ENCODE measurements around the gene DHRS2.
A peak's percentile ranks its signal among the peaks of the same experiment; 100 is the strongest.

DHRS2 gene

DNA sequence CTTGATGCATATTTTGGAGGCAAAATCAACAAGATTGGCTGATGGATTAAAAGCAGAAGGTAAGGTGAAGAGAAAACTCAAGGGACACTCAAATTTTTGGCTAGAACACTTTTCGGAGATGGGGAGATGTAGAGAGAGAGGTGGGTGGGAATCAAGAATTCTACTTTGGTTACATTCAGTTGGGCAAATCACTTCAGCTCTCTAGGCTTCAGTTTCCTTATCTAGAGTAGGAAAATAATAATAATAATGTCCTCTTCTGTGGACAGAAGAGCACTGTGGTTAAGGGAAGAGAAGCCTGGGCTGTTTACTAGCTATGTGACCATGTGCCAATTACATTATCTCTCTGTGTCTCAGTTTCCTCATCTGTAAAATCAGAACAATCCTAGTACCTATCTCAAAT, 23.4 kb upstream of the DHRS2 start:
- DNase-seq (ENCODE audit: low read depth) = no peak

DNA sequence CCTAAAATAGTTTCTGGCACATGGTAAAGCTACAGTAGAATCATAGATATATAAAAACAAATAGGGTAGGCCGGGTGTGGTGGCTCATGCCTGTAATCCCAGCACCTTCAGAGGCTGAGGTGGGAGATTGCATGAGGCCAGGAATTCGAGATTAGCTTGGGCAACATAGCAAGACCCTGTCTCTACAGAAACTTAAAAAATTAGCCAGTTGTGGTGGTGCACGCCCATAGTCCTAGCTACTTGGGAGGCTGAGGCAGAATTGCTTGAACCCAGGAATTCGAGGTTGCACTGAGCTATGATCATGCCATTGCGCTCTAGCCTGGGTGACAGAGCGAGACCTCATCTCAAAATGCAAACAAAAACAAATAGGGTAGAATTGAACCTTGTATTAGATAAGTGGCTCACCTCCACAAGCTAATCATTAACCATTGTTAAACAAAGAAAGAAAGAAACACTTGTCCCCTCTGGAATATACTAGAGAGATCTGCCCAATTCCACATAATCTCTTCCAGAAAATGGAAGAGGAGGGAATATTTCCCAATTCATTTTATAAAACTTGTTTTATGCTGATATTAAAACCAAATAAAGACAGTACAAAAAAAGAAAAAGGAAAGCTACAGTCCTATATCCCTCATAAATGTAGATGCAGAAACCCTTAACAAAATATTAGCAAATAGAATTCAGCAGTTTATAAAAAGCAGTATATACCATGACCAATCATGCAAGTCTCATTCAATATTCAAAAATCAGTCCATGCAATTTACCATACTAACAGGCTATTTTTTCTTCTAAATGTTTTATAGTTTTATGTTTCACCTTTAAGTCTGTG, 22.7 kb upstream of the DHRS2 start:
- no peak for DNase-seq (ENCODE audit: low read depth)

DNA sequence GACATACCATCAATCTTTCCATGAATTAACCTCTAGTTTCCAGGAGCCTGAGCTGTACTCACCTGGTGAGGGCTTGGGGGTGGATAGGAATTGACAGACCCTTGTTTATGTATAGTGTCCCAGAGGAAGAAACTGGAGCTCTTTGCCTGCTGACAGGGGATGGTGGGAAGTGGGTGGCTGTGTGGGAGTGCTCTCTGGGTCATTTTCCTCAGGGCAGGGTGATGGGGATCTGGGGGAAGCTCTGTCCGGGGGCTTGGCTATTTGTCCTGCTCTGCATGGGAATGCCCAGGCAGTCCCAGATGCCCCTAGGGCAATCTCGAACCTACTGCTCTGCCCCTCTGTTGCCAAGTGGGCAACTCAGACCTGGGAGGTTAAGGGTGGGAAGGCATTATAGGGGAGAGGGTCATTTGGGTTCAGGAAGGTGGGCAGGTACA, 21.8 kb upstream of the DHRS2 start:
- DNase-seq (ENCODE audit: low read depth) = no peak

DNA sequence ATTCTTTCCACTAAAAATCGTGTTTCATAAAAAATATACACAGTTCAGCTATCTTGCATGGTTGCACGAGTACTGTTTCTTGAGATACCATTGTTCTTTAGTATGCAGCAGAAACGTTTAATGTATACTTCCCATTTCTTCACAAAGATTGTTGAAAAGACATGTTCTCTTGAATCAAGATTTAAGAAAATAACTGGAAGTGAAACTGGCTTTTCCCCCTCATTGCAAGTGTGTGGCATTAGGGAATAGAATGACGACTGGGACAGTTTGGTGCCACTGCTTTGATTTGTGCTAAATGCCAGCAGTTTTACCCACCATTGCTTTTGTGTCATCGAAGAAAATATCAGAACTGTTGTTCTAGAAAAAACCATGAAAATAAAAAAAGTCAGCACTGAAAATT, 20.3 kb upstream of the DHRS2 start:
- no peak for DNase-seq (ENCODE audit: low read depth)

DNA sequence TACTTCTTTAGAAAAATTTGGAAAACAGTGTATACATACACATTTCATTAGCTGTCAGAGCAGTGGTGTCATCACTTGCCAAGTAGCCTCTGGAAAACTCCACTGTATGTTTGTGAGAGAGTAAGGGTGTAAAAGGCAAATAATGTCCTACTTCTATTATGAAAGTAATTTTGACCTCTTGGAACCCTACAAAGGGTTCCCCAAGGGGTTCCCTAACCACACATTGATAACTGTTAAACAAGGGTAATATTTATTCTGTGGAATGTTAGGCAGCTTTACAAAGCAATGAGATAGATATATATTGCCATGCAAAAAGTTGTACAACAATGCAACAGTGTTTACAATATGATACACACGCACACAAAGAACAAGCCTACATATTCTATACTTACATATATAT, 18.6 kb upstream of the DHRS2 start:
- DNase-seq (ENCODE audit: low read depth) = no peak

DNA sequence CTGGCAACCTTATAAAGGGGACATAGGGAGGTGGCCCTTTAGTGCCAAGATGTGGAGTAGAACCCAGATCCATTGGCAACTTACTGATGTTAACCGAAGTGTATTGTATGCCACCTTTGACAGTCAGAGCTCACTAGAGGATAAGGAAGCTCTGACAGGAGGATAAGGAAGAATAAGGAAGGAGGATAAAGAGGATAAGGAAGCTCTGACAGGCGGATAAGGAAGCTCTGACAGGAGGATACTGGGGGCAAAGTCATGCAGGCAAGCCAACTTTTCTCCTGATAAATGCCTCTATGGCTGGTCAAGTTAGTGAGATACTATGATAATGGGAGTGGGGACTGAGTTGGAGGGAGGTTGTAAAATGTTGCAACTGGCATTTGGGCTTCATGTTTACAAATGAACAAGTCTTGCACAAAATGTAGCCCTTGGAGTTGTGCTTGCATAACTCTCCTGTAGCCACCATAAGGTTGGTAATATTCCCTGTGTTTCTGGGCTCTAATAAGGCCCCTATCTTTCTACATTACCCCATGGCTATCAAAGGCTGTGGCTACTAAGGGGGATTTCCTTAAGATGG, 17.7 kb upstream of the DHRS2 start:
- no peak for DNase-seq (ENCODE audit: low read depth)

DNA sequence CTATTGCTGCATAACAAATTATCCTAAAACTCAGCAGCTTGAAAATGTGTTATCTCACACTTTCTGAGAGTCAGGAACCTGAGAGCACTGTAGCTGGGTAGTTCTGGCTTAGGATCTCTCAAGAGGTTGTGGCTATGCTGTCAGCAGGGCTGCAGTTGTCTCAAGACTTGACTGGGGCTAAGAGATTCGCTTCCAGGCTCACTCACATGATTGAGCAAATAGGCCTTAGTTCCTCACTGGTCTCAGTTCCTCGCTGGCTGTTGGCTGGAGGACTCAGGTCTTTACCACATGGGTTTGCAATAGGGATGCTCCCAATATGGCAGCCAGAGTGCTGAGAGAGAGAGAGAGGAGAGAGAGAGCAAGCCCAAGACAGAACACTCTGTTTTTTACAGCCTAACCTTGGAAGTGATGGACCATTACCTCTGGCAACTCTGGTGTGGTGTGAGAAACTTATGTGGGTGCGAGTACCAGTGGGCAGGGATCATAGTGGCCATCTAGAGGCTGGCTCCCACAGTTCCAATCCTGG, 15.9 kb upstream of the DHRS2 start:
- DNase-seq (ENCODE audit: low read depth) = no peak

DNA sequence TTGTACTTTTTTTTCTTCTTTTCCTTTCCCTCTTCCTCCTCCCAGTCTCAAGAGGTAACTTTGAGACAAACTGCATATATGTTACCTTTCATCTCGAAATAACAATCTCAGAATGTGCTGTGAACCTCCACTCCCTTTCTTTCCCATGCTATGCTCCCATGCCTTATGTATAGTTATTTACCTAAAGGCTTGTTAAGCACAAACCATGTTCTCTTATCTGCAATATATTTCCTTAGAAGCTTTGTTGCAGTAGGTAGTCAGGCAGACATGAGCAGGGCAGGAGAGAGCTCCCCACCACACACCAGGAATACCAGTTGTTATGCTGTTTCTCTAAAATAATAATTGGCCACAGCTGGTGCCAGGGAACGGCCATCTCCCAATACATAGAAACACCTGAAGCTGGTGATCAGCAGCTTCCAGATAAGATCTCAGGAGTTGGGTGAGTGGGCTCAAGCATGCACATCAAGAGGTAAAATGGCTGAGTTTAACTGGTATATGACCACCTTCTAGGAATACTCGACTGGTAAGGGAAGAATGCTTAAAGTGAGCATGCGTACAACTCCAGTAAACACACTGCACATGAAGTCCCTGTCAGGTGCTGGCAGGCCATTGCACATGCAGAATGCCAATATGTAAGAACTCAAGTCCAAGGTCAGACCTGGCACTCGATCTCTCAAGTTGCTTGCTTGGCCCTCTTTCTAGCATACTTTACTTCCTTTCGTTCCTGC, 14.8 kb upstream of the DHRS2 start:
- DNase-seq (ENCODE audit: low read depth) = no peak

DNA sequence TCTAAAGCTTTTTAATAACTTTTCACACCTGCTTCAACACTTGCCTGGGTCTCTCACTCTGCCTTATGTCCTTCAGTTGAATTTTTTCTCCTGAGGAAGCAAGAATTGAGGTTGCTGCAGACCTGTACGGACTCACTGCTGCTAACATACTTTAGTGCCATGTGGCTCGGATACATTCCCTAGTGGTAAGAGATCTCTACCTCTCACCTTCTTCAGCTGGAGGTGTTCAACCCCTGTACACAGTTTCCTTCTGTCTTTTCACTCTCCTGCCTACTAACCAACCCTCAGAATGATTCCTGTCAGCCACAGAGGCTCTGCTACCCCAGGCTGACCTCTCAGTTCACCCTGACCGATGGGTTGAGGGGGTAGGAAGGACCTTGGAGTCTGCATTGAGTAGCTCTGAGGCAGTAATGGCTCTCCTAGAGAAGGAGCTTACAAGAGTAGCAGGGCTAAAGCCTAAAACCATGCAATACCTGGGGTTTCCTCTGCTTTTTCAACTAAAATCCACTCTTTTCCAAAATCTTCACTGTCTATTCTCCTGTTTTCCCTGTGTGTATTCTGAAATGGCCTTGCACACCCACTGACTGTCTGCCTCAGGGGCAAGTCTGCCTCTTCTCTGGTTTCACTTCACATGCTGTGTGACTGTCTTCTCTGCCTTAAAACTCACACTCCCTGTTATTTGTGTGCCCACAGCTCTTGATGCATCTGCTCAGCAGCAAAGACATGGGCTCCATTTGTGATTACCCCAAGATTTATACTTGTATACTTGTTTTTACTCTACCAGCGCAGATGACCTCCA, 14.0 kb upstream of the DHRS2 start:
- no peak for DNase-seq (ENCODE audit: low read depth)

DNA sequence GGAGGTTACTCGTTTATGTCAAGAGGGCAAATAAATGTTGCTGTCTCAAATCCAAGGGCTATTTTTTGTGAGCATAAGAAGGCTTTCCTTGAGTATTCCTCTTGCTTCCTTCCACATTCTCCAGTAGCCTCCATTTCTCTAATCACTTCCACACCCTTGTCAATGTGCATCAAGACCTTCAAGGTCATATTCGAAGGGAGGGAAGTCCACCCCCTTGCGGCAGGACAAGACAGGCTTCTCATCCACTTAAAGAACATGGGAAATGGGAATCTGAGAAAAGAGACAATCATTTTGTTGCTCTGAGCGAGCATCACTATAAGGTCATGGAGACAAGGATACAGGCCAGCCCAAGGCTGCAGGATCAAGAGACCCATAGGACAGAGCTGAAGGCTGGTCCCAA, 13.2 kb upstream of the DHRS2 start:
- DNase-seq (ENCODE audit: low read depth) = no peak

DNA sequence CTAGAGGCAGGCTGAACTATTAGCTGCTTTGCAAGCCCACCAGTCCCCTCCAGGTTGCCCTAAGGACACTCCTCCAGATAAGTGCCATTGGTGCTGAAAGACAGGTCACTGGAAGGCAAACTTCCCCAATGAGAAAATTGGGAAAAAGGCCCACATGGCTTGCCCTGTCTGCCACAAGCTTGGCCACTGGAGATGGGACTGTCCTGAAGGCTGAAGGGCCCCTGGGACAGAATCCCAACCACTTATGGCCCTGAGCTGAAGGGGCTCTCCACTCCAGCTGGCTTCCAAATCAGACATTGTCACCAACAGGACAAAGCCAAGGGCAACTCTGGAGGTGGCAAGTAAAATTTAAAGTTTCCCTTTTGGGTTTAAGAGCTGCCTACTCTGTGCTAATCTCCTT, 12.2 kb upstream of the DHRS2 start:
- DNase-seq (ENCODE audit: low read depth) = no peak

DNA sequence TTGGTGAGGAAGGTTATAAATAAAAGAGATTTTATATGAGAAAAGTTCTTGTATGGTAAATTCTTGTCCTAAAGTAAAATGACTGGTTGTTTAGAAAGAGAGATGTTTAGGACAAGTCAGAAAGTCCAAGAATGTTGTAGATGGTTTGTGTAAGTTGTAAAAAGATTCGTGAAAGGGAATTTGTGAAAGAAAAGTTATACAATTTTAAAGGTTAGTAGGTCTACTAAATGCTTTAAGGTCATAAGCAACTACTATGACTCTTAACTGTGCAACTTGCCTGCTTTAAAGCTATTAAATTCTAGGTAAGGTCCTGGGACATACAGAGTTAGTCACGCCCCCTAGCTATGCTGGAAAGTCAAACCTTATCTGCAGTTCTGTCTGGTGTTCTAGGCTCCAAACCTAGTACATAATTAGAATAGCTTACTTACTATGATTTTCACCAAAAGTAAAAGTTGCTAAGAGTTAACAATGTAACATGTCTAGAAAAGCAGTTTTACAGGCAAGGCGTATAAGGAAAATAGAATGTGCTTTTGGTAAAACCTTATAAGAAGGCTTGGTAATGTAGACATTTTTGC, 11.2 kb upstream of the DHRS2 start:
- no peak for DNase-seq (ENCODE audit: low read depth)

DNA sequence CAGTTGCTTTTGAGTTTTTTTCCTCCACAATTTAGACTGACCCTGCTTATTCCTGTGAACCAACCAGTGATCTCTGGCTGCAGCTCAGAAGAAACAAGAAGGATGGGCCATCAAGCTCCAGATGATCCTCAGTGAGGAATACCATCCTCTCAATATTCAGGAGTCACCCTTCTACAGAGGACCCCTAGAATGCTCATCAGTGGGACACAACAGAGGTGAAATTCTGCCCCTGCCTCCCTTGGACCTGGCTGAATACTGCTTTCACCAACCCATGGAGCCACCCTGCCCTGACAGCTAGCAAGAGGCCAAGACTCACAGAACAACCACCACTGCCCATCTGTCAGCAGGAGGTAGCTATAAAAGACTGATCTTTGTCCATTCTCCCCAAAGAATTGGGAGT, 9.2 kb upstream of the DHRS2 start:
- DNase-seq (ENCODE audit: low read depth) = no peak

DNA sequence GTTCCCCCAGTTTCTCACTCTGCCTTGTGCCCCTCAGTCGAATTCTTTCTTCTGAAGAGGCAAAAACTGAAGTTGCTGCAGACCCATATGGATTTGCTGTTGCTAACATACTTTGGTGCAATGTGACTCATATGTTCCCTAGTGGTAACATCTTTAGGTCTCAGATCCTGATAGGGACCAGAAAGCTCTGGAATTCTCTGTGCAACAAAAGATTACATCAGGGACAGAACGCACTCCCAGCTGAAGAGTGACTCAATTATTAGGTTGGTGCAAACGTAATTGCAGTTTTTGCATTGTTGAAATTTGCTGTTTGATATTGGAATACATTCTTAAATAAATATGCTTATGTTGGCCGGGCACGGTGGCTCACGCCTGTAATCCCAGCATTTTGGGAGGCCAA, 8.2 kb upstream of the DHRS2 start:
- DNase-seq (ENCODE audit: low read depth) = no peak

DNA sequence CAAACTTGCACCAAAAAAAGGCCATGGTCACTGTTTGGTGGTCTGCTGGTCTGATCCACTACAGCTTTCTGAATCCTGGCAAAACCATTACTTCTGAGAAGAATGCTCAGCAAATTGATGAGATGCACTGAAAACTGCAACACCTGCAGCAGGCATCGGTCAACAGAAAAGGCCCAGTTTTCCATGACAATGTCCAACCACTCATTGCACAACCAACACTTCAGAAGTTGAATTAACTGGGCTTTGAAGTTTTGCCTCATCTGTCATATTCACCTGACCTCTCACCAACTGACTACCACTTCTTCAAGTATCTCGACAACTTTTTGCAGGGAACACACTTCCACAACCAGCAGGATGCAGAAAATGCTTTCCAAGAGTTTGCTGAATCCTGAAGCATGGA, 7.0 kb upstream of the DHRS2 start:
- DNase-seq (ENCODE audit: low read depth) = no peak

DNA sequence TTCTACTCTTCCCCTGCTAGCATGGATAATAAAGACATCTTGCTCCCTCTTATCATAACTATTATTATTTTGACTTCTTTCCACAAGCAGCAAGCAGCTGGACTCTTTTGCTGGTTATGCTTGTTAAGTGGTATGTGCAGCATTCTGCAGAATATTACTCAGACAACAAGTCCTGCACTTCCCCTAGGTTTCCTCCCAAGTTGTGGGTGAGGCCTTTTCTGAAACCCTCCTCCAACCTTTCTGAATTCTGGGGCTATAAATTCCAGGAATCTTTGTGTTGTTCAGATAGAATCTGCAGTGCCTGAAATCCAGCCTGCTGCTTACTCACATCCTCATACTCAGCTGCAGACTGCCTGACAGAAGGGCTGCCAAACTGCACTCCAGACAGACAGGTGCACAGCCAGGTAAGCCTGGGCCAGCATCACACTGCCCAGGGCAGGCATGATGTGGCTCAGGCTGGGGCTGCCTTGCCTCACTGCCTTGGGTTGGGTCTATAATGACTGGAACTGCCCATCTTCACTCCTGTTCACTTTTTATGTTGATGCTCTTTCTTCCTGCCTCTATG, 6.2 kb upstream of the DHRS2 start:
- no peak for DNase-seq (ENCODE audit: low read depth)

DNA sequence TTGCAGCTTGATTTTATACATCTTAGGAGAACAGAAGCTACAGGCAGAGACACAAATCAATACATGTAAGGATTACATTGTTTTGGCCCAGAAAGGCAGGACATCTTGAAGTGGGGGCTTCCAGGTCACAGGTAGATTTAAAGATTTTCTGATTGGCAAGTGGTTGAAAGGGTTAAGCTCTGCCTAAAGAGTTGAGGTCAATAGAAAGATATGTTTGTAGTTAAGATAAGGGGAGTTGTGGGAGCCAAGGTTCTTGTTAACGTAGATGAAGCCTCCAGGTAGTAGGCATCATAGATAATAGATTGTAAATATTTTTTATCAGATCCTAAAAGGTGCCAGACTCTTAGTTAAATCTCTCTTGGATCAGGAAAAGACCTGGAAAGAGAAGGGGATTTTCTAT, 5.5 kb upstream of the DHRS2 start:
- DNase-seq (ENCODE audit: low read depth) = no peak

DNA sequence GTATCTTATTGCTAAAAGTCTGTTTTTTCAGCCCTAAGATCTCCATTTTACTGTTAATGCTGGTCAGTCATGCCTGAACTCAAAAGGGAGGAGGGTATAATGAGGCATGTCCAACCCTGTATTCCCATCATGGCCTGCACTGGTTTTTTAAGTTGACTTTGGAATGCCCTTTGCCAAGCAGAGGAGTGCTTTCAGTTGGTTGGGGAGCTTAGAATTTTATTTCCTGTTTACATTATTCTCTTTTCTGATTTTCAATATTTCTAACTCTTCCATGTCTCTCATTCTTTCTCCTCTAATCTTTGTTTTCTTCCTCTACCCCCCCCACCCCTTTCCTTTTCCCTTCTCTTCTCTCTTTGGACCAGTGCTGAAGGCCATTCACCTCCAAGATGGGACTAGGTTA, 4.9 kb upstream of the DHRS2 start:
- no peak for DNase-seq (ENCODE audit: low read depth)

DNA sequence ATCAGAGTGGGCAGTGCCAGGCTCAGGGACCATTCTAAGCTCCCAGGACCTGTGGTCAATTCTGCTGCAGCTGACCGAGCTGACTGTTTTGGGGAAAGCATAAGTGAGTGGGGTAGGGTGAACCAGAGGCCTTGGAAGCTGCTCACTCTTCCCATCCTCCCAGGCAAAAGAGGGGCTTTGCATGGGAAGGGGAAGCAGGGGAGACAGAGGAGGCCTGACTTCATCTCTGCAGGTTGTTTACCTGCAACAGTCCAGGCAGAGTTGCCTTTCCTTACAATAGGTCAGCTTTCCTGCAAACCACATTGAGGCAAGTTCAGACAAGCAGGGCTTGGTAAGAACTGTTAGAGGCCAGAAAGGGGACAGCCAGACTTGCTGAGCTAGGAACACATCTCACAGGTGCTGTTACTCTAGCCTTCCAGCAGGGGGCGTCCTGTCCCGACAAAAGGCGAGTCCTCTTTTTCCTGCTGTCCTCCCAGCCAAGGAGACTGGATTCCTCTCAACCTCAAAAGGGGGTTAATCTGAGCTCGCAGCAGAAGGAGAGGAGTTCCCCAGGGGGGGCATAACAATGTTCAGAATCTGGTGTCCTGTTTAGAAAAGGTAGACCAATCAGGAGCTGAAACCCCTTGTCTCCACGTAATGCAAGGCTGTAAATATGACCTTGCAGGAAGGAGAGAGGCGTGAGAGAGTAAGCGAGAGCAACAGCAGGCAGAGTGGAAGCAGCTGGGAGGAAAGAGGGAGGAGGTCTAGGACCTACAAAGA, 4.3 kb upstream of the DHRS2 start:
- peak; percentile 54 for DNase-seq (ENCODE audit: low read depth)

DNA sequence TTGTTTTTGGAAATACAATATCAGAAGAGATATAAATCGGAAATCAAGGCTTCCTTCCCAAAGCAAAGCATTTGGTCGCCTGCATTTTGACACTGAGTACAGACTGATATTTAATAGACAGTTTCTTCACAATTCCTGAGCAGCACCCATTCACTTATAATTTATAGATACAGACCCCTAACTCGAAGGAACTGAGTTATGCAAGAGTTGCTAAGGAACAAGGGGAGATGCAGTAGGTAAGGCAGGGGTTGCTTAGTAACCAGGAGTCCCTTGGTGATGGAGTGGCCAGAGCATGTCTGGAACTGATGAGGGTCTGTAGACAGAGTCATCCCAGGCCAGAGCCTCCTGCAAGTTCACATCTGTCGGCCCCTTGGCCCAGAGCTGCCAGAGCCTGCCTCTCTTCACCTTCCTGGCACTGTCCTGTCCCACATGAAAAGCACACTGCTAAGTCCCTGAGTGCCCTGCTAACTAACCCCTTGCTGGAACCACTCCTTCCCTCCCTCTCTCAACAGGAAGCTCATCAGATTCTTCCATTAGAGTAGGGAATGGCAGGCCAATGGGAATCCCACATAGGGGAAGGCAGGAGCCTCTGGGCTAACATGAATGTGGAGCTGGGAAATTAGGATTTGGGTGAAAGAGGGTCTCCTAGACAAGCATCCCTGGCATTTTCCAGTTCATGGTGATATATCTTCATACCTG, 3.6 kb upstream of the DHRS2 start:
- no peak for DNase-seq (ENCODE audit: low read depth)
